HG03469 (cell line): ENCODE results near the gene FAM180A.
"Not testable (repeated sequence)": the region's sequence is repeated elsewhere in the genome, so short reads cannot be mapped to it uniquely, and the experiment has no call there.

ENCODE experiments used
- ATAC-seq: cut with Tn5 transposase; IDR thresholded peaks from one replicate; pipeline ENCODE4 v1.9.1; 2021; ENCODE audit warnings: mild to moderate bottlenecking, moderate library complexity, moderate number of reproducible peaks; ENCODE audit not compliant: unreplicated experiment

FAM180A gene

DNA sequence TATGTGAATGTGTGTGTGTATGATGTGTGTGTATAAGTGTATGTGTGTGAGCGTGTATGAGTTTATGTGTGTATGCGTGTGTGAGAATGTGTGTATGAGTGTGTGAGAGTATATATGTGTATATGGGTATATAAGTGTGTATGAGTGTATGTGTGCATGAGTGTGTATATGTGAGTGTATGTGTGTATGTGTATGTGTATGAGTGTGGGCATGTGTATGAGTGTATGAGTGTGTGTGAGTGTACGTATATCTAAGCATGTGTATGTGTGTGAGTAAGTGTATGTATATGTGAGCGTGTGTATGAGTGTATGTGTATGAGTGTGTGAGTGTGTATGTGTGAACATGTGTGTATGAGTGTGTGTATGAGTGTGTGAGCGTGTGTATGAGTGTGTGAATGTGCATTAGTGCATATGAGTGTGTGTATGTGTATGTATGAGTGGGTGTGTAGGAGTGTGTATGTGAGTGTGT is 33.5 kb downstream of the FAM180A start:
- no peak for ATAC-seq

DNA sequence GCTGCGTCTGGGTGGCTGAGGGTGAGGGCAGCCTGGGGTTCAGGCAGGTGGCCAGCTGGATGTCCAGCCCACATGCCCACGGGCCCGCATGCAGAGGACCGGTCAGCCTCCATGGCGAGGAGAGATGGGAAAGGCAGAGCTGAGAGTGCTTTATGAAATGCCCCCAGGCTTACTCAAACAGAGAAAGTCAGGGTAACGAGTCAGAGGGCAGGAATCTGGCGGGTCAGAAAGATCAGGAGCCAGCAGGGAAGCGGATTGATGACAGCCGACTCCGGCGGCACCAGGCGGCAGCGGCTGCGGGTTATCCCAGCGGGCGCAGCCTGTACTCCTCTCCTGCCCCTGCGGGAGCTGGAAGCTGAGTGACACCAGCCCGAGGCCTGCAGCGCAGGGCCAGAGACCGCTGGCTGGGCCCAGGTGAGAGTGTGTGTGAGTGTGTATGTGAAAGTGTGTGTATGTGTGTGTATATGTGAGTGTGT is 34.0 kb downstream of the FAM180A start:
- no peak for ATAC-seq

DNA sequence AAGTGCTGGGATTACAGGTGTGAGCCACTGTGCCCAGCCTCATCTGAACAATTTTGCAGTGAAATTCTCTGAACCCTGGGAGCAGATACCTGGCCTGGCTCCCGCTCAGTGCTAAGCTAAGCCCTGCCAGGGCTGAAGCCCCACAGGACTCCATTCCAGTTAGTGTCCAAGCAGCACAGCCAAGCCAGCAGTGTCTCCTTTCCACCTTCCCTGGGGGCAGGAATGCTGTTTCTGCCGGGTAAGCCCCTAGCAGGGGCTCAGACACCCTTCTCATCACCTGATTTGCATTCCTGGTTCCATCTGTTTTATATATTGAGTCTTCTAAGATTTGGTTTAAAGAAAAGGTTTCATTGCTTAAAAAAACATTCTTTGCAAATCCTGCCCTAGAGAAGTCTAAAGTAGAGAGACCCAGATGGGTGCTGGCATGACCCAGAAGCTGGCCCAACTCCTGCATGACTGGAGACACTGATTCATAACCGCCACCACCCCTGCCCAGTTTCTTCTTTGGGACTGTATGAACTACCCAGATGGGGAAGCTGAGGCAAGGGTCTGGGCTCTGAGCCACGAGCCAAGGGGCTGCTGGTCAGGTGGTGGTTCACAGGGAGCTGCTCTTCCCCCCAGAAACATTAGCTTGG is 34.7 kb downstream of the FAM180A start:
- no peak for ATAC-seq

DNA sequence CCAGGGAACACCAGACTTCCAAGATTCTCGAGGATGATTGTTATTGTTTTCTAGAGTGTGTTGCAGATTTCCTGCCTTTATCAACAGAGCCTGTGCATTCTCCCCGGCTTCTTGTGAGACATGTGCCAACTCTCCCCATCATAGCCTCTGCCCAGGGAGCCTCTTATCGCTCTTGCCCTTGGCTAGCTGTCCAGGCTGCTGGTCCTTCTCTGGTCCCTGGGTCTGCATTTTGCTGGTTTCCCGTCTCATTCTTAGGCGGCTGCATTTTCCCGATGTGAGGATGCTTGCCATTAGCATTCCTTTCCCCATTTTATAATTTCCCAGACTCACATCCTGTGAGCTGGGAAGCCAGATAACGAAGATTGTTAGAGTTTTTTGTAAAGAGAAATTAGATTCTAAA is 35.8 kb downstream of the FAM180A start:
- ATAC-seq: no peak

DNA sequence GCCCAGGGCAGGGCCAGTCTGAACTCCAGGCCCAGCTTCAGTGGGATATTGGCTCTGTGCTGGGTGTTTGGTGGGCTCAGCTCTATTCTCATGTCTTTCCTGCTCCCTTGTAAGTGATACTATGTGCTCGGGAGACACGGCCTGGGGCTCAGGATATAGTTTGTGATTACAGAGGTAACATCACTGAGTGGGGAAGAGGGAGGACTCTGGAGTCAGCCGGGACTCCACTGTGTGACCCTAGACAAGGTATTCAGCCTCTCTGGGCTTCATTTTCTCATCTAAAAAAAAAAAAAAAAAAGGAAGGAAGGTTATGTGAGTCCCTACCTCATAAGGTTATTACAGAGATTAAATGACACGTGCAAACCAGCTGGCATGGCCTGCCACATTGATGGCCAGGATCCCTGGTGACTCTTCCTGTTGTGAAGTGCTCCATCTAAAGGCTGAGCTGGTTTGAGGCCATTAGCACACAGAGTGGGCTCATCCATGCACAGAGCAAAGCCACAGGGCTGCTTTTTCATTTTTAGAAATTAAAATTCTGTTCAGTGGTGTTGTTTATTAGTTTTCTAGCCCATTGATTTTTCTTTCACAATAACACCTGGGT is 36.3 kb downstream of the FAM180A start:
- ATAC-seq: no peak

DNA sequence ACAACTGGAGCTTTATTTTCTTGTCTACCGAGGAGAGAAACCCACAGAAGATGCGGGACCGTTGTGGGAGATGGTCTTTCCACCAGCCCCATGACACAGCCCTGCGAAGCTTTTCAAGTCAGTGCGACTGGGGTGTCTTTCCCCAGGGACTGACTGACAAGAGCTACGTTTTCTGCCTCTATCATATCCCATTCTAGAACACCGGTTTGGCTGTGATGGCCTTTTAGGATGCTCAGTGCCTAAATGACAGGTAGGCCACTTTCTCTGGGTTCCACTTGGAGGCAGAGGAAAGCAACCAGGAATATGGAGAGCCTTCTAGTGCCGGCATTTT is 37.5 kb downstream of the FAM180A start:
- no peak for ATAC-seq

DNA sequence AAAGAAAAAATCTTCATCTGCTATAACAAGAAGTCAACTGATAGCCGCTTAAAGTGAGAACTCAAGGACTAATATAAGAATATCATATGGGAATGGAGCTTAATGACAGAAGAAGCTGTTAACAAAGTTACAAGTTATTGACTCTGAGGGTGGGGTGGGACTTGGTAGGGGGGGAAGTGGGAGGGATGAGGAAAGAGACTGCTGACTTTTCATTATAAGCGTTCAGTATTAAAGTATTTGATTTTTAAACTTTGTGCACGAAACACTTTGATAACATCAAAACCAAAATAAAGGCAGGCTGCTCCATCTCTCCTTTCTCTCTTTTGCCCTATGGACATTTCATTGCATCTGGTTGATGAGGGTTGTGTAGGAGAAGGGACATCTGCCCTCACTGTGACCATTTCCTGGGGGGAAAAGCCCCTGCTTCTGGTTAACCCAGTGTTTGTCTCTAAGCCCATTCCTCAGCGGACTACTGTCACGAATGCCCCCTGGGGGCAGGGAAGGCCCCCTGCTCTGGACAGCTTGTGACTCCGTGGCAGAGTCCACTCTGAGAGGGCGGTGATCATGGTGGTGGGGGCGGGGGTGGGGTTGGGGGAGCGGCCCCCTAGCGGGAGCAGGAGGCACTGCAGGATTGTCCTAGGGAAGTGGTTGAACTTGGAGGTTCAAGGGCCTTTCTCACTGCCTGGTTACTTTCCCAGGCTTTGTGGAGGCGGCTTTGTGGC is 38.0 kb downstream of the FAM180A start:
- ATAC-seq: no peak

DNA sequence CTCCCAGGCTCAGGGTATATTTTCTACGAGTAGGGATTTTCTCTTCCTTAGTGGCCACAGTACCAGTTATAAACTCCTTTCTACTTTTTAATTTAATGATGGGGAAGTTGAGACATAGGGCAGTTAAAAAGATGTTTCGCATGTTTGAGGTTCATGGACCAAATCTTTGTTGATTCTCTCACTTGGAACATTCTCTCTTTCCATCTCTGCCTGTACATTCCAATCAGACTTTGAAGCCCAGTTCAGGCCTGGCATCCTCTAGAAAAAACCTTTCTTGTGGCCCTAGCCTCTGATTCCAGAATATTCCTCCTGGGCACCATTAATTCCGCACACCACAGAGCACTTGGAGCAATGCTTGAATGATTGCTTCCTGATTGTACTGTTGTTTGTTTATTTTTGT is 39.1 kb downstream of the FAM180A start:
- ATAC-seq: no peak

DNA sequence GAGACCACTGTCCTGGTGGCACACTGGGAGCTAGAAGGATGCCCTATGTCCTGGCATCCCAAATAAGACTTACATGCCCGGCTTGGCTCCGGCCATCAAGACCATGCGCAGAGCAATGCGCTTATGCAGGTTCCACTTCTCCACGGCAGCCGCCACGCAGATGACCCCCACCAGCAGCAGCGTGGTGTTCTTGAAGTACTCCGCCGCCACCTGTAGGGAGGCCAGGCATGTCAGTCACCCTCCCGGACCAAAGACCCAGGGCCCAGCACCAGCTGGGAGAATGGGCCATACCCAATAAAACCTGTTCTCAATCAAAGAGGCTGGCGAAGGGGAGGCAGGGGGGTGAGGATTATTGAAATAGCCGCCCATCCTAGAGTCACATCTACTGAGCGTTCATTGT is 40.6 kb downstream of the FAM180A start:
- ATAC-seq: no peak

DNA sequence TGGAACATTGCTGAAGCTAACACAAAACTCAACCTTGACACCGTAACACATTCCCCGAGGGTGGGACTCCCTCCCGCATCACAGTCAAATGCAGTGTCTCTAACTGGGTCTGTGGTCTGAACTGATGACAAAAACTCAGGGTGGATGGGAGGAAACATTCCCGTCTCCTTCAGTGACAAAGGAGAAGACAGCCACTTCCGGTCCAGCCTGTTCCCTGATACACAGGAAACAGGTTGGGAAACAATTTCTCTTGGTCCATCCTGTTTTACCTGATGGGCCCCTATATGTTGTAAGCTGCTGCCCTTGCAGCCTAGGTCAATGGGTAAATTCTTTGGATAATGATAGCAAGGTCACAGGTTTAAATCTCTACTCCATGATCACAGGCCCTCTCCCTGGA is 41.0 kb downstream of the FAM180A start:
- ATAC-seq: no peak

DNA sequence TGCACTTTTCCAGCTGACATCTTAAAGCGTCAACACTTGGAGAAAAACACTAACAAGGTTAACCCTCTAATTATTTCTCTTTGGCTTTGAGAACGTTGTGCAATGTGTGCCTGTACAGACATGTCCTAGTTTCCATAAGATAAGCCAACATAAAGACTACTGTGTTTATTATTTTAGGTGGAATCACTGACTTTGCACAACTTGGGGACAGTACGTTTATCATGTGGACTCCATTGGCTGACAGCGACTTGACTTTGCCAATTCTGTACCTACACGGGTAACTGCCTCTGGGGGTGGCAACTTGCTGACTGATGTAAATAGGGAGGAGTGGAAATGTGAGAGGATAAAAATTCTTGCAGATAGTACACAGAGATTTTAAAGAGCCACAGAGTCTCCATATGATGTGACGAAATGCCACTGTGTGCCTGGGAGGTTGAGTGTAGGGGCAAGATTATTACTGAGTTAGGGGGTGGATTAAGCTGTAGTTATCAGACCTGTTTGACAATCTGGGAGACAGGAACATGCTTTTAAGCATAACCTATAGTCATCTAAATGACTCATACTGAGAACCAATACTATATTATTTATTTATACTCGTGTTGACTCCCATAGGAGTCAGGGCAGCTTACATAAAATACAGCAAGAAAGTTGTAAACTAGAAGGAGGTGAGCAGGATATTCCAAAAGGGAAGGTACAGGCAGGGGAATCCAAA is 41.6 kb downstream of the FAM180A start:
- no peak for ATAC-seq

DNA sequence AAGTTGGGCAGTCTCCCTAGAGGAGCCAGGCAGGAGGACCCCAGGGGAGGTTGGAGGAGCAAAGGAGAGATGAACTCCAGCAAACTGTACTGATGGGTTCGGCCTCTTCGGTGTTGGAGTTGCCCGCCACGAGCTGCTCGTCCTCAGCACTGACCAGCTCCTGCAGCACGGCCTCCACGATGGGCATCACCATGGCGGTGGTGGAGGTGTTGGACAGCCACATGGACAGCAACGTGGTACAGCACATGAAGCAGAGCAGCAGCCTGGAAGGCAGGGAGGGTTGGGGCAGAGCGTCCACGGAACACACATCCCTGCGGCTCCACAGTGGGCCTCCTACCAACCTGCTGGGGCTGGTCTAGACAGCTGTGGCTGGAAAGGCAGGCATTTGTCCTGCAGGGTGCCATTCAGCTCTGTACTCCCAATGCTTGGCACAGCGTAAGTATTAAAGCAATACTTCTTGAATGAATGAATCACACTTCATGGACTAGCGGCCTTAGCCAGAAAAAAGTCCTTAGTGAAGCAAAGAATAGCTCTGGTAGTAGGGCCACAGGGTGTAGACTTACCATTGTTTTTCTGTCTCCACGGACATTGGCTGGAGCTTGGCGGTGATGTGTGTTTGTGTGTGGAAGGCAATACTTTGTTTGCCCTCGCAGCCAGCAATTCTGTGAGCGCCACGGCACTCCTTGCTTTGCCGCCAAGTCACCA is 42.4 kb downstream of the FAM180A start:
- no peak for ATAC-seq

DNA sequence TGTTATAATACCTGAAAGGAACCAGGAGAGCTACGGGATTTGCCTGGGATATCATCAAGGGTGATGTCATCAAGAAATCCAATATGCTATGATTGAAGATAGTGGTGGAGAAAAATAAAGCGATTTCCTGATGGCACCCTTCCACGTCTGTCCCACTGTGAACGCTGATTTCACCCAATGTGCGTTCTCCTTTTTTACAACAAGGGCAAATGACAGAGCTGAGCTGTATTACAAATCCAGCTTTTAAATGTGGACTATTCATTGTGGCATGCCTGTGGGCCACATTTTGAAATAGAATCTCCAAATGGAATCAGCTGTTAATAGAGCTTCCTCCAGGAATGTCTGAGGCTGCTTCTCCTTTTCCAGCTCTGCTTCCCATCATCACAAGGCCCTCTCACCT is 43.9 kb downstream of the FAM180A start:
- ATAC-seq: no peak

DNA sequence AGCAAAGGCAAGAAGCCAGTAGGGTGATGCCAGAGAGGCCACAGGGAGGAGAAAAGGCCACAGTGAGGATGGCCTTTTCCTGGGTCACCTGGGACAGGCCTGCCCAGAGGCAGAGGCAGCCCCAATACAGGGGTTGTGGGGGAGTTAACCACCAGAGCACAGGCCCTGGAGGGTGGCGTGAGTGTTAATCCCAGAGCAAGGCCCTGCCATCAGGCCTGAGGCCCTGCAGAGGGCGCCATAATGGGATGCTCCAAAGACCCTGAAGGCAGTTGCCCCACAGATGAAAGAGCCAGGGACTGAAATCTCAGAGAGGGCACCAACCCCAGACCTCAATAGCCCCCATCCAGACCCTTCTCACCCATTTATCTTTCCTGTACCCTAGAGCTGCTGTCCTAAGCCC is 44.5 kb downstream of the FAM180A start:
- ATAC-seq: no peak

DNA sequence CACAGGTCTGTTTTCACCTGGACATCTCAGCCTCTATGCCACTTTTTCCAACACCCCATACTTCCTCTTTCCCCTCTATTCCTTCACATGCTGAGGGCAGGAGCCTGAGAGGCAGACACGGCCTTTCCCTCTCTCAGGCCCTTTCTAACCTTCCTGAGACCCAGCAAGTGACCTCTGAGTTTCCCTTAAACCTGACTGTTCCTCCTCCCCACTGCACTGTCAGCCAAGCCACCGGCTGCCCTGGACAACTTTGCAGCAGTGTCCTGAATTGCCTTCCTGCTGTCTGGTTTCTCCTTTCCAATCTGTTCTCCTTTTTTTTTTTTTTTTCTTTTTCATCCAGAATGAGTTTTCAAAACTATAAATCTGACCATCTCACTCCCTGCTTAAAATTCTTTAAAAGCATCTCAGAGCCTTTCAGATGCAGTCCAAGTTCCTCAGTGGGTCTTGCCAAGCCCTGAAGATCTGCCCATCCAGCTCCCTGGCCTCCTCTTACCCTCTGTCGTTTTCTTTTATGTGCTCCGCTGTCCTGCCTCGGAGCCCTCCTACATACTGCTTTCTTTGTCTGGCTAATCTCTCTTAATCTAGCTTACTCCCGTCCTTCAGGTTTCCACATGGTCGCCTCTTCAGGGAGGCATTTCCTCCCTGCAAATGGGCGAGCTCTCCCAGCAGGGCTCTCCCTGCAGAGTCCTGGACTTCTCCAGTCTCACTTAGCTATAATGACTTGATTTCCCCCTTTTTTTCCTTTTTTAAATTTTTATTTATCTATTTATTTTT is 51.1 kb downstream of the FAM180A start:
- no peak for ATAC-seq

DNA sequence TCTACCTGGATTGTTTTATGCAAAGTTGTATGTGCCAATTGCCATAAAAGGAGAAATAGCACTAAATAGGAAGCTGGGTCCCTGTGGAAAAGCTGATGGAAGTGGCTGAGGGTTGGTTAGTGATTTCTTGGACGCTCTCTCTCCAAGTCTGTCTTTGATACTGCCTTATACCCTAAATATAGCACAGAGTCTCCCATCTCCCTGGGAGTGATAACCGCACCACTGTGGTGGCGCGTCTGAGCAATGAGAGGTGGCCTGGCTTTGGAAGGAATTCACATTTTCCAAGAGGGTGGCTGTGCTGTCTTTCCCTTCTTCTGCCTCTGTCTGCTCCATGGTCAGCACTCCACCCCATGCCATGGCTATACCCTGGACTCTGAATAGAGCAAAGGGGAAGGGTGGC is 55.1 kb downstream of the FAM180A start:
- no peak for ATAC-seq

DNA sequence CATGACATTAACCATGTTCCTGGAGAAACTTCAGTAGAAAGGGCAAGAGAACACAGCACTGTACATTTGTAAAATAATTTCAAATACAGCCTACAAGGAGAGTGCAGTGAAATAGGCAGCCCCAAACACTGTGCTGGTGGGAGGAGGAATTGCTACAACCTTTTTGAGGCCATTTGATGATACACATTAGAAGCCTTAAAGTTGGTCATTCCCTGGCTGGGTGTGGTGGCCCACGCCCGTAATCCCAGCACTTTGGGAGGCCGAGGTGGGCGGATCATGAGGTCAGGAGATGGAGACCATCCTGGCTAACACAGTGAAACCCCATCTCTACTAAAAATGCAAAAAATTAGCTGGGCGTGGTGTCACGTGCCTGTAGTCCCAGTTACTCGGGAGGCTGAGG is 56.0 kb downstream of the FAM180A start:
- not testable (repeated sequence) for ATAC-seq

DNA sequence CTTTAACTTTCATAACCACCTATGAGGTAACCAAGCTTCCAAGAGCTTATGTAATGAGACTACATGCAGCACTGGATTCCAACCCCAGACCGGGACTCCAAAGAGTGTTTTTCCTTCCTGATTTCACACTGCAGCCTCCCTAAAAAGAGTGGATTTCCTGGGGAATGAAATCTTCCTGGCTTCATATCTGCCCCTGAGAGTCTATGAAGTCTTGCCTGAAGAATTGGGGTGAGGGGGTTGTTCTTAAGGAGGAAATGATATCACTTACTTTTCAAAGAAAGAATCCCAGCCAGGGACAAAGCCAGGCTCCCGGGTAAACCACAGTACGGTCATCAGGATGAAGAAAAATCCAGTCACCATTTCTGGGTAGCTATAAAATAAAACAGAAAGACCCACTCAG is 56.6 kb downstream of the FAM180A start:
- ATAC-seq: no peak

DNA sequence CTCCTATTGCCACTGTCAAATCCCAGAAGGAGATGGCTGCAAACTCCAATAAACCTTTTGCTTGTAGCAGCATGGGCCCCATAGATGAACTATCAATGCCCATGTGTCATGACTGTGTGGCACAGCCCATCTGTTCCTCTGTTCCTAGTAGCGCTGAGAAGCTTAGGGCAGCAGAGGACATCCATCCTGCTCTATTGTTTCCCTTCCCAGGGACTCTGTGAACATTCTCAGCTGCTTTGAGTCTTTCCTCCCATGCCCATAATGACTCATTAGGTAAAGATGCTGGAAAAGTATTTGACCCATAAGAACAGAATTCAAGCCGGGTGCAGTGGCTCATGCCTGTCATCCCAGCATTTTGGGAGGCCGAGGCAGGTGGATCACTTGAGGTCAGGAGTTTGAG is 58.0 kb downstream of the FAM180A start:
- no peak for ATAC-seq

DNA sequence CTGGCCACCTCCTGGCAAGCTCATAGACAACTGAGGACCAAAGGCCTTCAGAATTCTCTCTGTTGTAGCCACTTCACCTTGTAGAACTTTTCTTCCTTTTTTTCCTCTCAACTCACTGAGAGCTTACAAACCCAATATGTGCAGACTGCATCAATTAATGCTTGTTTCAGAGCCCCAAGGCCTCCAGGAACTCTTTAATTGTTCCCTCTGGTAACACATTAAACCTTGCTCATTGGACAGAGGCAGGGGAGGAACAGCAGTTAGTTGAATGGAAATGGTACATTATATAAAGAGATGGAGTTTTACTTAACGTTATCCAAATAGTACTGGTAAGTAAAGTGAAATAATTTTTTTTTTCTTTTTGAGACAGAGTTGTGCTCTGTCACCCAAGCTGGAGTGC is 61.1 kb downstream of the FAM180A start:
- ATAC-seq: no peak
